HCT116 (cell line): ENCODE results near the gene CDK2AP2. TPM values are rescaled to one million over a fixed set of nuclear protein-coding genes. Genes with fewer than 3 reads are reported as not detected.

Experiments
- ATAC-seq: fragments of 200-7000 bp; cut with Tn5 transposase; 2 replicates; pipeline ENCODE4 v1.9.1; 2020; ENCODE audit warnings: mild to moderate bottlenecking, moderate library complexity
- BruUV-seq: library from RNA; stranded (reverse); fragments of 400-500 nt; replicated peaks from 2 replicates; lab custom pipeline; 2021; lab: Mats Ljungman, UMichigan
- CTCF ChIA-PET: fragments of 300-600 bp; sonication (Branson Sonifier 250); formaldehyde crosslinking; loops from one replicate; lab custom pipeline; 2021; ENCODE audit warnings: antibody characterized with exemption; lab: Charles Lee
- POLR2A ChIA-PET: fragments of 300-600, 350-600 bp; sonication (Branson Sonifier 250); formaldehyde crosslinking; loops from one replicate; lab custom pipeline; 2021; ENCODE audit warnings: antibody characterized with exemption; lab: Charles Lee
- RAD21 ChIA-PET, 2 experiments: fragments of 300-600 bp; sonication (Branson Sonifier 250); formaldehyde crosslinking; loops; one replicate each; lab custom pipeline; 2023; ENCODE audit warnings: low total read pairs in 2 of 2; ENCODE audit not compliant: uncharacterized antibody in 2 of 2, unreplicated experiment in 2 of 2, low non-redundant PET in 1 of 2; lab: Charles Lee
- DNase-seq: peaks from one replicate; pipeline ENCODE4 v3.0.0-alpha.2; 2010; ENCODE audit warnings: low read depth, low spot score
- H2AFZ ChIP-seq: fragments of 200-600 bp; shearing (Covaris generic), sonication (generic); 2 replicates; pipeline ENCODE4 v1.6.1; 2017; ENCODE audit warnings: low read depth, mixed run types, mixed read lengths, antibody characterized with exemption, low read length; ENCODE audit not compliant: poor library complexity, severe bottlenecking
- H3K27ac ChIP-seq: 2 replicates; pipeline ENCODE4 v1.5.1; 2012; ENCODE audit warnings: low read depth, low read length
- H3K27me3 ChIP-seq: fragments of 200-600 bp; sonication (generic); 2 replicates; pipeline ENCODE4 v1.6.1; 2016; ENCODE audit warnings: mixed run types, low read length, mixed read lengths; ENCODE audit not compliant: insufficient read depth
- H3K36me3 ChIP-seq, 2 experiments: fragments of 200-500 bp in 1 of 2; fragments of 200-600 bp in 1 of 2; sonication (Bioruptor generic) in 1 of 2; sonication (generic) in 1 of 2; 2 replicates each; pipeline versions ENCODE4 v1.5.1 to v1.6.1; 2014 to 2016; ENCODE audit warnings: low read length in 2 of 2, inconsistent platforms in 1 of 2, mixed read lengths in 1 of 2, mixed run types in 1 of 2; ENCODE audit not compliant: insufficient read depth in 2 of 2, control insufficient read depth in 1 of 2
- H3K4me1 ChIP-seq, 2 experiments: fragments of 200-600 bp in 1 of 2; sonication (generic) in 1 of 2; 2 replicates each; pipeline versions ENCODE4 v1.5.1 to v1.6.1; 2012 to 2017; ENCODE audit warnings: low read length in 2 of 2, inconsistent platforms in 1 of 2, mild to moderate bottlenecking in 1 of 2, mixed read lengths in 1 of 2, mixed run types in 1 of 2, moderate library complexity in 1 of 2; ENCODE audit not compliant: insufficient read depth in 2 of 2, control insufficient read depth in 1 of 2
- H3K4me2 ChIP-seq: fragments of 200-600 bp; sonication (generic); 2 replicates; pipeline ENCODE4 v1.6.1; 2017; ENCODE audit warnings: mixed run types, low read length, mixed read lengths
- H3K4me3 ChIP-seq, 2 experiments: fragments of 200-600 bp in 1 of 2; sonication (generic) in 1 of 2; replicated peaks in 1 of 2; 2 replicates each; pipeline ENCODE4 v1.5.1; 2011 to 2016; ENCODE audit warnings: low read length in 2 of 2, control low read depth in 1 of 2, low read depth in 1 of 2, mild to moderate bottlenecking in 1 of 2, mixed read lengths in 1 of 2, mixed run types in 1 of 2
- H3K79me2 ChIP-seq: fragments of 200-600 bp; sonication (generic); 2 replicates; pipeline ENCODE4 v1.6.1; 2017; ENCODE audit warnings: mild to moderate bottlenecking, mixed run types, low read length, moderate library complexity, mixed read lengths; ENCODE audit not compliant: insufficient read depth
- H3K9ac ChIP-seq: fragments of 200-600 bp; sonication (generic); 2 replicates; pipeline ENCODE4 v1.6.1; 2016; ENCODE audit warnings: low read length, mixed read lengths
- H3K9me2 ChIP-seq: fragments of 200-600 bp; sonication (generic), shearing (Covaris generic); 2 replicates; pipeline ENCODE4 v1.6.1; 2017; ENCODE audit warnings: mixed run types, mild to moderate bottlenecking, moderate library complexity; ENCODE audit not compliant: insufficient read depth
- H3K9me3 ChIP-seq, 2 experiments: fragments of 200-500 bp in 1 of 2; fragments of 200-600 bp in 1 of 2; sonication (Bioruptor generic) in 1 of 2; sonication (generic) in 1 of 2; 2 replicates each; pipeline ENCODE4 v1.6.1; 2014 to 2017; ENCODE audit warnings: low read length in 2 of 2, mixed read lengths in 2 of 2, inconsistent platforms in 1 of 2, low read depth in 1 of 2, mild to moderate bottlenecking in 1 of 2, mixed run types in 1 of 2, moderate library complexity in 1 of 2; ENCODE audit not compliant: control insufficient read depth in 1 of 2, insufficient read depth in 1 of 2
- H4K20me1 ChIP-seq: fragments of 200-600 bp; sonication (generic), shearing (Covaris generic); 2 replicates; pipeline ENCODE4 v1.6.1; 2017; ENCODE audit warnings: mixed run types, mild to moderate bottlenecking, moderate library complexity; ENCODE audit not compliant: insufficient read depth
- CBX3 ChIP-seq: IDR thresholded peaks from 2 replicates; pipeline ENCODE4 v1.6.1; 2012; ENCODE audit warnings: low read depth
- CEBPB ChIP-seq: IDR thresholded peaks from 2 replicates; pipeline ENCODE4 v1.6.1; 2012; ENCODE audit warnings: low read depth
- ELF1 ChIP-seq: IDR thresholded peaks from 2 replicates; pipeline ENCODE4 v1.6.1; 2012; ENCODE audit warnings: low read depth, borderline replicate concordance
- EZH2phosphoT487 ChIP-seq: fragments of 200-600 bp; IDR thresholded peaks from 2 replicates; pipeline ENCODE4 v1.6.1; 2018; ENCODE audit warnings: antibody characterized with exemption, borderline replicate concordance
- FOSL1 ChIP-seq: IDR thresholded peaks from 2 replicates; pipeline ENCODE4 v1.6.1; 2012; ENCODE audit warnings: low read depth
- JUND ChIP-seq: IDR thresholded peaks from 2 replicates; pipeline ENCODE4 v1.6.1; 2012
- POLR2AphosphoS5 ChIP-seq: IDR thresholded peaks from 2 replicates; pipeline ENCODE4 v1.6.1; 2011; ENCODE audit warnings: mild to moderate bottlenecking, low read depth, low read length, moderate library complexity
- SP1 ChIP-seq: IDR thresholded peaks from 2 replicates; pipeline ENCODE4 v1.6.1; 2012; ENCODE audit warnings: low read depth
- SRF ChIP-seq: IDR thresholded peaks from 2 replicates; pipeline ENCODE4 v1.6.1; 2012; ENCODE audit warnings: low read depth
- TCF7L2 ChIP-seq: IDR thresholded peaks from 2 replicates; pipeline ENCODE4 v1.7.0; 2011; ENCODE audit warnings: borderline replicate concordance, inconsistent platforms; ENCODE audit not compliant: insufficient read depth, insufficient read length; ENCODE audit errors: extremely low read depth
- YY1 ChIP-seq: IDR thresholded peaks from 2 replicates; pipeline ENCODE4 v1.6.1; 2011; ENCODE audit warnings: low read length, low read depth, moderate library complexity, mild to moderate bottlenecking; ENCODE audit not compliant: insufficient replicate concordance; ENCODE audit errors: extremely low read depth
- ZBTB33 ChIP-seq: IDR thresholded peaks from 2 replicates; pipeline ENCODE4 v1.6.1; 2011; ENCODE audit warnings: mild to moderate bottlenecking, low read length, moderate library complexity; ENCODE audit not compliant: insufficient replicate concordance; ENCODE audit errors: extremely low read depth
- ZFX ChIP-seq: fragments of 450-650 bp; IDR thresholded peaks from 2 replicates; pipeline ENCODE4 v1.6.1; 2017
- intact Hi-C: fragments of 100-400 bp; cut with micrococcal nuclease; formaldehyde crosslinking; loops from 2 replicates; pipeline ENCODE4 v1.10.0; 2022
- total RNA-seq: library from RNA; stranded (reverse); gene quantifications from one replicate; pipeline ENCODE4 v1.2.1, GENCODE V29; 2021; ENCODE audit not compliant: unreplicated experiment

Gene CDK2AP2
- total RNA-seq, 1 experiment from 2014 or later, result 53.6 TPM

- Histone ChIP-seq H3K4me3 (no peak overlapping the region), H3K9me3 (no peaks in the 10 kb centered on the region), H3K9ac (no peak overlapping the region), H2AFZ (no peak overlapping the region), H4K20me1 (no peaks in the 10 kb centered on the region), H3K27ac (no peak overlapping the region), H3K4me2 (no peak overlapping the region), H3K36me3 (no peaks in the 10 kb centered on the region), H3K4me1 (no peaks in the 10 kb centered on the region), H3K9me2 (no peaks in the 10 kb centered on the region)
- ATAC-seq (no peak), DNase-seq (no peak)
- RAD21 ChIA-PET, result no interaction called here
- POLR2A ChIA-PET, result no interaction called here
- no TSS peak for BruUV-seq
- TF ChIP-seq CBX3 (no peak), FOSL1 (no peak), SRF (no peak), POLR2AphosphoS5 (no peak), EZH2phosphoT487 (no peak), ELF1 (no peak)
- TF ChIP-seq, all 23 proteins: peak for 0
- Histone ChIP-seq H3K79me2 (no peaks in the 10 kb centered on the region), H3K27me3 (no peaks in the 10 kb centered on the region)
- CTCF ChIA-PET, result no interaction called here
- intact Hi-C loops, result no loop called here
Measured at GRCh38 chr11:67521924-67522323, 14.0 kb upstream of the CDK2AP2 start.

- intact Hi-C loops, result no loop called here
- H2AFZ ChIP-seq, result no peak overlapping the region
Measured at GRCh38 chr11:67520856-67521824, 13.2 kb upstream of the CDK2AP2 start.

More at GRCh38 chr11:67520856-67521824, 13.2 kb upstream of the CDK2AP2 start:
- Histone ChIP-seq H3K79me2 (no peaks in the 10 kb centered on the region), H3K4me3 (no peak overlapping the region), H3K27me3 (no peaks in the 10 kb centered on the region), H3K9ac (no peak overlapping the region), H3K4me1 (no peaks in the 10 kb centered on the region), H3K9me2 (no peaks in the 10 kb centered on the region), H4K20me1 (no peaks in the 10 kb centered on the region), H3K9me3 (no peaks in the 10 kb centered on the region), H3K4me2 (no peak overlapping the region), H3K36me3 (no peaks in the 10 kb centered on the region), H3K27ac (no peak overlapping the region)
- BruUV-seq, result no TSS peak
- ATAC-seq (no peak), DNase-seq (no peak)
- POLR2A ChIA-PET, result no interaction called here
- RAD21 ChIA-PET, result no interaction called here
- no peak for TF ChIP-seq SP1
- no peak for TF ChIP-seq CEBPB
- TF ChIP-seq ZBTB33, result no peak
- no peak for TF ChIP-seq JUND
- no peak for TF ChIP-seq ZFX
- no peak for TF ChIP-seq TCF7L2
- no peak for TF ChIP-seq YY1
- CTCF ChIA-PET, result no interaction called here
